Right cardiac atrium (tissue), 5 donors: ENCODE results near the gene SOX11. TPM values are rescaled to one million over a fixed set of nuclear protein-coding genes. Genes with fewer than 3 reads are reported as not detected.

Experiments
- ATAC-seq, 2 donors: fragments of 200-7000 bp; cut with Tn5 transposase; one replicate each; pipeline versions ENCODE4 v1.8.0 to v1.9.1; 2020; ENCODE audit warnings: moderate library complexity in 2 of 2, mild to moderate bottlenecking in 1 of 2
- DNase-seq, 3 donors: peaks; one replicate each; pipeline ENCODE4 v3.0.0-alpha.2; 2020
- H3K27ac ChIP-seq: one replicate; pipeline ENCODE4 v1.5.1; 2013; ENCODE audit warnings: mild to moderate bottlenecking, low read length, control low read depth, moderate library complexity
- H3K27me3 ChIP-seq: one replicate; pipeline ENCODE4 v1.6.1; 2013; ENCODE audit not compliant: control insufficient read depth, insufficient read depth
- H3K4me1 ChIP-seq: one replicate; pipeline ENCODE4 v1.6.1; 2013; ENCODE audit warnings: low read length; ENCODE audit not compliant: control insufficient read depth, insufficient read depth
- H3K4me3 ChIP-seq: one replicate; pipeline ENCODE4 v1.5.1; 2013; ENCODE audit warnings: low read length, control low read depth
- H3K9me3 ChIP-seq: one replicate; pipeline ENCODE4 v1.6.1; 2013; ENCODE audit warnings: low read length; ENCODE audit not compliant: control insufficient read depth
- WGBS: extraction: QIAGEN DNeasy Blood & Tissue Kit; methylation state at CpG from one replicate; pipeline ENCODE4 v1.1.7; 2013; 5-methylcytosine and 5-hydroxymethylcytosine counted together
- intact Hi-C, 4 donors: fragments of 100-400 bp; cut with DNase I; formaldehyde crosslinking; loops; one replicate each; pipeline versions ENCODE4 v1.11.0 to v1.14.0; 2022 to 2023
- polyA plus RNA-seq: library from polyadenylated mRNA; stranded (reverse); fragments of 200-250 nt; gene quantifications from one replicate; pipeline ENCODE4 v1.2.3, GENCODE V29; 2013
- total RNA-seq, 4 donors: library from RNA; stranded (reverse); fragmentation: NEBNext Ultra II Directional; extraction: Animal tissue kit (Norgen Biotek cat#: 25700); gene quantifications; one replicate each; pipeline ENCODE4 v1.2.1, GENCODE V29; 2021
- donor health status: healthy with polysubstance abuse.
- donor health status: DM: no; HTN: yes; CAD: no.
- donor health status: DM: no; HTN: no; CAD: no.
- donor health status: DM: no; HTN: yes; CAD: no; lungs with severe emphysema.
- donor health status: DM: yes; HTN: yes; CAD: no.

SOX11 gene
- total and polyA plus RNA-seq, 5 donors, result 0.22 to 1.1 (median 0.91) TPM

DNA sequence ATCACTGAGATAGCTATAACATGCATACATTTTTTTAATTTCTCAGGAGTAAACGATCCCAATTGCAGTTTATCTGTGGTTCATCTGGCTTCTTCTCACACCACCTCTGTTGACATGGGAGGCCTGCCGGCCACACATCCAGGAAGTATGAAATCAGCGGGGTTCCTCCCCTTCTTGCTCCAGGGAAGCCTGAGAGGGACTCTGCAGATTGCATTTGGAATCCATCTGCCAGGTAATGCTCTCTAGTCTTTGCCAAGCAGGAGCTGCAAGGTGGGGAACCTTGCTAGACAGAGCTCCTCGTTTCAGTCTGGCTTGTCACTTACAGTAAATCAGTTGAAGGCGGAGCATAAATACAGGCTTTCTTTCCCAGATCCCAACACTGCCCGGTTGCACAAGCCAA lies 49.9 kb downstream of the SOX11 start:
- ATAC-seq (no peak), DNase-seq (no peak)
- intact Hi-C loops, result no loop called here
- Histone ChIP-seq H3K4me3 (no peak overlapping the region), H3K27me3 (no peaks in the 10 kb centered on the region), H3K27ac (no peak overlapping the region), H3K9me3 (no peaks in the 10 kb centered on the region), H3K4me1 (no peaks in the 10 kb centered on the region)
- WGBS, result 47% methylated on average over 6 of the region's 6 CpGs

DNA sequence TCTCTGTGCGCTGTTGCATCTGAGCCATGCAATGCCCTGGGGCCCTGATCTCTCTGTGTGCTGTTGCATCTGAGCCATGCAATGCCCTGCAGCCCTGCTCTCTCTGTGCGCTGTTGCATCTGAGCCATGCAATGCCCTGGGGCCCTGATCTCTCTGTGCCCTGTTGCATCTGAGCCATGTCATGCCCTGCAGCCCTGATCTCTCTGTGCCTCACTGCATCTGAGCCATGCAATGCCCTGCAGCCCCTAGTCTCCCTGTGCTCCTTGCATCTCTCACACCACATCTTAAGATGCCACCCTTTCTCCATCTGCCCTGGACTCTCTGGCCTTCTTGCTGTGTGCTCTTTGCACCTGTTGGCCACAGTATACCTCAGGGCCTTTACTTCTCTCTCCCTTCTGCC lies 56.2 kb downstream of the SOX11 start:
- H3K4me1 ChIP-seq, result no peaks in the 10 kb centered on the region
- intact Hi-C loops, result no loop called here
- no peaks in the 10 kb centered on the region for H3K27me3 ChIP-seq
- WGBS, result 98% methylated on average over 2 of the region's 2 CpGs
- H3K9me3 ChIP-seq, result no peaks in the 10 kb centered on the region
- DNase-seq, result no peak
- H3K27ac ChIP-seq, result no peak overlapping the region
- no peak overlapping the region for H3K4me3 ChIP-seq
- no peak for ATAC-seq

DNA sequence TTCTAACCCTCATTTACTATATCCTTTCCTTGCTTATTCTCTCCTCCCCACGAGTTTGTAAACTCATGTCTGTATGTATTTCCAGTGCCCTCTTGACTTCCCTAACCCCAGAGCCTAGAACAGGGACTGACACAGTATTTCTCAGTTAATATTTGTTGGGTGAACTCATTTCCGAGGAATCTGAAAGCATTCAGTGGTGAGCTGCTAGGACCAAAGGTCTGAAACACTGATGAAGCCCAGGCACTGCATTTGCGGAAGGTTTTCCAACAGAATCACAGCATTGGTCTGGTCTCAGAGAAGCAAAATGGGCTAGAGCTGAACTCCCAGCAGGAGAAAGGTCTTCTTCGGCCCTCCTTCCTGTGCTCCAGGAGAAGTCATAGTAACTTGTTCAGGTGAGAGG lies 56.8 kb downstream of the SOX11 start:
- WGBS, result 70% methylated on average over 4 of the region's 4 CpGs
- no peaks in the 10 kb centered on the region for H3K9me3 ChIP-seq
- intact Hi-C loops, result no loop called here
- H3K27me3 ChIP-seq, result no peaks in the 10 kb centered on the region
- no peak overlapping the region for H3K27ac ChIP-seq
- no peaks in the 10 kb centered on the region for H3K4me1 ChIP-seq
- no peak overlapping the region for H3K4me3 ChIP-seq
- DNase-seq (no peak), ATAC-seq (no peak)

DNA sequence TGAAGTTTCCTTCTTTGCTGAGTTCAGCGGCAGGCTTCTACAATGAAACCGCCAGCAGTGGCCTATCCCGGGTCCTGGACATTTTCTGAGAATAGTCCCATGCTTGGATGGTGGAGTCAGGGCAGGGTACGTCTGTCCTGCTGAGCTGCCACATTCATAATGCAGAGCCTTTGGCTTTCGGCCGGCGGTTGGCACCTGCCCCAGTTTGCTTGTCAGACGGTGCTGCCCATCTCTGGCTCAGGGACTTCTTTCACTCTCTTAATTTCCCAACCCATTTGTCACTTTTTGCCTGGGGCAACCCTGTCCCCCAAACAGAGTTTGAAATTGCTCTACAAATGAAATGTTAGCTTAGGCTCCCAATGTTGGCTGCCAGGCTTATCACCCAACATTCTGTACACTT lies 57.2 kb downstream of the SOX11 start:
- Histone ChIP-seq H3K4me1 (no peaks in the 10 kb centered on the region), H3K27ac (no peak overlapping the region), H3K27me3 (no peaks in the 10 kb centered on the region), H3K9me3 (no peaks in the 10 kb centered on the region), H3K4me3 (no peak overlapping the region)
- DNase-seq (peak; percentile 61 to 89 (median 88)), ATAC-seq (peak; percentile 73 to 74)
- intact Hi-C loops, result no loop called here
- WGBS, result 58% methylated on average over 8 of the region's 8 CpGs
